Activated T-cell treated with anti-CD3 and anti-CD28 coated beads, Interleukin-2, amount 50 U/mL, for 1 hour (primary cell): Measurements from ENCODE around the gene BOLL.
"Not testable (repeated sequence)": the region's sequence is repeated elsewhere in the genome, so short reads cannot be mapped to it uniquely, and the experiment has no call there.

Experiments
- DNase-seq: peaks from one replicate; pipeline ENCODE4 v3.0.0-alpha.2; 2020

BOLL gene

GRCh38 chr2:197705121-197705911, 79.8 kb downstream of the BOLL start, which contains the start of gene MARS2:
Gene MARS2 (plus strand): TSS chr2:197705369. CDS start chr2:197705406, 37 bp downstream.
- peak; percentile 93 for DNase-seq

GRCh38 chr2:197704434-197705120, 80.5 kb downstream of the BOLL start:
- no peak for DNase-seq

- DNase-seq: no peak
Measured at GRCh38 chr2:197700960-197701359, 84.2 kb downstream of the BOLL start.

- not testable (repeated sequence) for DNase-seq
Measured at GRCh38 chr2:197699724-197700123, 85.4 kb downstream of the BOLL start.

GRCh38 chr2:197696571-197696970, 88.5 kb downstream of the BOLL start:
- not testable (repeated sequence) for DNase-seq

GRCh38 chr2:197695971-197696370, 89.1 kb downstream of the BOLL start:
- not testable (repeated sequence) for DNase-seq

- not testable (repeated sequence) for DNase-seq
Measured at GRCh38 chr2:197695206-197695605, 89.9 kb downstream of the BOLL start.

- DNase-seq: no peak
Measured at GRCh38 chr2:197677483-197677882, 107.6 kb downstream of the BOLL start.

- DNase-seq: no peak
Measured at GRCh38 chr2:197677056-197677455, 108.1 kb downstream of the BOLL start.
